IMR-90 (cell line): ENCODE data around the gene GINS3.

ENCODE experiments used
- CHD1 ChIP-seq: IDR thresholded peaks from 2 replicates; pipeline ENCODE4 v1.6.1; 2012; ENCODE audit warnings: low read depth, low read length, improper control_type of control experiment
- MAFK ChIP-seq: IDR thresholded peaks from 2 replicates; pipeline ENCODE4 v1.6.1; 2012; ENCODE audit warnings: low read depth, low read length, improper control_type of control experiment
- POLR2A ChIP-seq: IDR thresholded peaks from 2 replicates; pipeline ENCODE4 v1.6.1; 2012; ENCODE audit warnings: mild to moderate bottlenecking, low read depth, low read length

- TF ChIP-seq MAFK (no peak), CHD1 (no peak), POLR2A (no peak)
These were observed 47.9 kb downstream of the GINS3 start for GRCh38 chr16:58440131-58440530.
